ENCODE data around the gene ZBTB7C.
"Not testable (repeated sequence)": the region's sequence is repeated elsewhere in the genome, so short reads cannot be mapped to it uniquely, and the experiment has no call there.

ZBTB7C gene

GRCh38 chr18:48284011-48284410 lies 125.2 kb downstream of the ZBTB7C start:
- not testable (repeated sequence) for H3K4me3 ChIP-seq (ENCODE audit: low read depth, low read length); DNase-seq (ENCODE audit: low read depth)

- not testable (repeated sequence) for H3K4me3 ChIP-seq (ENCODE audit: low read depth, low read length); DNase-seq (ENCODE audit: low read depth)
Measured at GRCh38 chr18:48281460-48281859, 127.7 kb downstream of the ZBTB7C start.

GRCh38 chr18:48279312-48279711 lies 129.9 kb downstream of the ZBTB7C start:
- DNase-seq (ENCODE audit: low read depth), result no peak
- no peak overlapping the region for H3K4me3 ChIP-seq (ENCODE audit: low read depth, low read length)

GRCh38 chr18:48278081-48278480 lies 131.1 kb downstream of the ZBTB7C start:
- no peak for DNase-seq (ENCODE audit: low read depth)
- no peak overlapping the region for H3K4me3 ChIP-seq (ENCODE audit: low read depth, low read length)

GRCh38 chr18:48274301-48274700 lies 134.9 kb downstream of the ZBTB7C start:
- H3K4me3 ChIP-seq (ENCODE audit: low read depth, low read length), result no peak overlapping the region
- no peak for DNase-seq (ENCODE audit: low read depth)

- DNase-seq (ENCODE audit: low read depth), result no peak
Measured at GRCh38 chr18:48270929-48271328, 138.3 kb downstream of the ZBTB7C start.

GRCh38 chr18:48265328-48265727 lies 143.9 kb downstream of the ZBTB7C start:
- DNase-seq (ENCODE audit: low read depth), result no peak
- no peak overlapping the region for H3K4me3 ChIP-seq (ENCODE audit: low read depth, low read length)

More at GRCh38 chr18:48270929-48271328, 138.3 kb downstream of the ZBTB7C start:
- H3K4me3 ChIP-seq (ENCODE audit: low read depth, low read length), result no peak overlapping the region

- DNase-seq (ENCODE audit: low read depth), result no peak
- H3K4me3 ChIP-seq (ENCODE audit: low read depth, low read length), result no peak overlapping the region
Measured at GRCh38 chr18:48263914-48264902, 145.0 kb downstream of the ZBTB7C start.

GRCh38 chr18:48263192-48263853 lies 145.9 kb downstream of the ZBTB7C start:
- H3K4me3 ChIP-seq (ENCODE audit: low read depth, low read length), result no peak overlapping the region
- DNase-seq (ENCODE audit: low read depth), result no peak

- DNase-seq (ENCODE audit: low read depth), result no peak
- no peak overlapping the region for H3K4me3 ChIP-seq (ENCODE audit: low read depth, low read length)
Measured at GRCh38 chr18:48260237-48260636, 148.9 kb downstream of the ZBTB7C start.

GRCh38 chr18:48256848-48257247 lies 152.3 kb downstream of the ZBTB7C start:
- H3K4me3 ChIP-seq (ENCODE audit: low read depth, low read length), result no peak overlapping the region
- DNase-seq (ENCODE audit: low read depth), result no peak

GRCh38 chr18:48254077-48254602 lies 155.0 kb downstream of the ZBTB7C start:
- DNase-seq (ENCODE audit: low read depth), result no peak
- no peak overlapping the region for H3K4me3 ChIP-seq (ENCODE audit: low read depth, low read length)

- no peak overlapping the region for H3K4me3 ChIP-seq (ENCODE audit: low read depth, low read length)
- no peak for DNase-seq (ENCODE audit: low read depth)
Measured at GRCh38 chr18:48252525-48252924, 156.7 kb downstream of the ZBTB7C start.

- no peak overlapping the region for H3K4me3 ChIP-seq (ENCODE audit: low read depth, low read length)
- DNase-seq (ENCODE audit: low read depth), result no peak
Measured at GRCh38 chr18:48250918-48251317, 158.3 kb downstream of the ZBTB7C start.

GRCh38 chr18:48250362-48250907 lies 158.7 kb downstream of the ZBTB7C start:
- no peak overlapping the region for H3K4me3 ChIP-seq (ENCODE audit: low read depth, low read length)
- no peak for DNase-seq (ENCODE audit: low read depth)

GRCh38 chr18:48249854-48250253 lies 159.3 kb downstream of the ZBTB7C start:
- DNase-seq (ENCODE audit: low read depth), result no peak
- no peak overlapping the region for H3K4me3 ChIP-seq (ENCODE audit: low read depth, low read length)

- no peak overlapping the region for H3K4me3 ChIP-seq (ENCODE audit: low read depth, low read length)
- DNase-seq (ENCODE audit: low read depth), result no peak
Measured at GRCh38 chr18:48244530-48244929, 164.7 kb downstream of the ZBTB7C start.

- DNase-seq (ENCODE audit: low read depth), result no peak
- H3K4me3 ChIP-seq (ENCODE audit: low read depth, low read length), result no peak overlapping the region
Measured at GRCh38 chr18:48238636-48239035, 170.5 kb downstream of the ZBTB7C start.

- DNase-seq (ENCODE audit: low read depth), result no peak
Measured at GRCh38 chr18:48238206-48238605, 171.0 kb downstream of the ZBTB7C start.

GRCh38 chr18:48236822-48237221 lies 172.4 kb downstream of the ZBTB7C start:
- no peak overlapping the region for H3K4me3 ChIP-seq (ENCODE audit: low read depth, low read length)
- DNase-seq (ENCODE audit: low read depth), result no peak

More at GRCh38 chr18:48238206-48238605, 171.0 kb downstream of the ZBTB7C start:
- H3K4me3 ChIP-seq (ENCODE audit: low read depth, low read length), result no peak overlapping the region

Data from skeletal muscle cell (primary cell).